Measurements from ENCODE around the gene POLR2H.

DNA sequence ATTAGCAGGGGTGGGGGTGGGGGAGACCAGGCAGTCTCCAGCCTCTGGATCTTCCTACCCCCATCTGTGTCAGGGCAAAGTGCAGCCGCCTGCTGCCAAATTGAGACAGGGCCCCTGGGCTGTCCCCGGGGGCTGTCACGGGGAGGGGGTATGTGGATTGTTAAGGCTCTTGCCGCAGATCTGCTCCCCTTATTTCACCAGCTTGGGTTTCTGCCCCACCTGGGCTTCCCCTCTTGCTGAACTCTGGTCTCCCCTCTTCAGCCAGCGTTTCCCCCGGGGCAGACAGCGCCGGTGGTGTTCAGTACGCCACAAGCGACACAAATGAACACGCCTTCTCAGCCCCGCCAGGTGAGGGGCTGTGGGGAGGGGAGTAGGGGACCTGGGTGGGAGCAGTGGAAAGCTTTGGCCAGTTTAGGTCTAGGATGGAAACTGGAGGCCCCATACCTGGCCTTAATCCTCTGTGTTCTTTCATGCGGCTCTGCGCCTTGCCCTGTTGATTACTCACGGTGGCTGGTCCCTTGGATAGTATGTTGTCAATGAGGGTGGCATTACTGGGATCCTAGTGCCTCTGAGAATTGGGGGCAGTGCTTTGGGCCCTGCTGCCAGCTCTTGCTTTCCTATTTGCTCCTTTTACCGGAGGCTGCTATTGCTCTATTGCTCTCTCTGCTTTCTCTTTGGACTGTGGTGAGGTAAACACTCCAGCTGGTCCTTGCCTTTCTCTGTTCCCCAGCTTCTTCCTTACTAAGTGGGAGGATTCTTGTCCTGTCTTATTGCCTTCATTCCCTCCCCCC, 45.4 kb upstream of the POLR2H start:
- TF ChIP-seq CTCF (IDR thresholded peaks at IDR 0.05) (no peak), POLR2A (IDR thresholded peaks at IDR 0.05) (no peak)
